CD4-positive, alpha-beta T cell treated with Interferon alpha-2 for 1 hour (primary cell): ENCODE results near the gene SDR42E2.
"Not testable (repeated sequence)": the region's sequence is repeated elsewhere in the genome, so short reads cannot be mapped to it uniquely, and the experiment has no call there.

ENCODE experiments used
- DNase-seq, 2 donors: peaks; one replicate each; pipeline ENCODE4 v3.0.0-alpha.2; 2020 to 2022

SDR42E2 gene

DNA sequence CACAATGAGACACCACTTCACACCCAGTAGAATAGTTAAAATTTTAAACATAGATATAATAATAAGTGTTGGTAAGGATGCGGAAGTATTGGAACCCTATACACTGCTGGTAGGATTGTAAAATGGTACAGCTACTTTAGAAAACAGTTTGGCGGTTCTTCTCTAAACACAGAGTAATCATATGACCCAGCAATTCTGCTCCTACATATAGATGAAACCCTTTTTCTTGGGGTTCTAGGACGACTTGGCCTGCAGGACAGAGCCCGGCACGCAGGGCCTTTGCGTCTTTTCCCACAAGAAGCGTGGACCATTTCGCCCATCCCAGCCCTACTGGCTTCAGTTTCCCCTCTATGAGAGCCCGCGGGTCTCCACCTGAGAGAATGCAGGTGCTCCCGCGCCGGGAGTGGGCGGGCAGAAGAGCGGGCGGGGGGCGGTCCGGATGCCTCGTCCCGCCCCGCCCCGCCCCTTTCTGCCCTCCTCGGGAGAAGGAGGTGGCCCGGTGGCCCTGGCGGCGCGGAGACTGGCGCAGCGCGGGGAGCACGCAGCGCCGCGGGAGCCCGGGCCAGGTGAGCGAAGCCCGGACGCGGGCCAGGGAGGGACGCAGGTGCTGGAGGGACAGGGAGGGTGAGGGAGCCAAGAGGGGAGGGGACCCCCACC, at the start of gene SDR42E2:
TSS of gene SDR42E2 (plus strand) at position 508 of the 657 bp plus-strand sequence. CDS start 3,077 bp downstream, outside the sequence.
- DNase-seq, result peak; percentile 23 to 54

DNA sequence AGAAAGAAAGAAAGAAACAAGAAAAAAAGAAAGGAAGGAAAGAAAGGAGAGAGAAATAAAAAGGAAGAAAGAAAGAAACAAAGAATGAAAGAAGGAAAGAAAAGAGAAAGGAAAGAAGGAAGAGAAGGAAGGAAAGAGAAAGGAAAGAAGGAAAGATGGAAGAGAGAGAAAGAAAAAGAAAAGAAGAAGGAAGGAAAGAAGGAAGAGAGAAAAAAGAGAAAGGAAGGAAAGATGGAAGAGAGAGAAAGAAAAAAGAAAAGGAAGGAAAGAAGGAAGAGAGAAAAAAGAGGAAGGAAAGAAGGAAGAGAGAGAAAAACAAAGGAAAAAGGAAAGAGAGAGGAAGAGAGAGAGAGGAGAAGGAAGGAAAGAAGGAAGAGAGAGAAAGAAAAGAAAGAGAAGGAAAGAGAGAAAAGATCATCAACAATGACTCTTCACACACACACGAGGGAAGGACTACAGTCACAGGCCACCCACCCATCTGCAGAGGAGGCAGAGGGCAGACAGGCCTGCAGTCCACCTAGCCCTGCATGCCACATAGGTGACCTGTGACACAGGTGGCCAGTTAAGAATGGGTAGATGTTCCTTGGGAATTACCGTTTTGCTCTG, 46.1 kb upstream of the SDR42E2 start:
- DNase-seq, result no peak

DNA sequence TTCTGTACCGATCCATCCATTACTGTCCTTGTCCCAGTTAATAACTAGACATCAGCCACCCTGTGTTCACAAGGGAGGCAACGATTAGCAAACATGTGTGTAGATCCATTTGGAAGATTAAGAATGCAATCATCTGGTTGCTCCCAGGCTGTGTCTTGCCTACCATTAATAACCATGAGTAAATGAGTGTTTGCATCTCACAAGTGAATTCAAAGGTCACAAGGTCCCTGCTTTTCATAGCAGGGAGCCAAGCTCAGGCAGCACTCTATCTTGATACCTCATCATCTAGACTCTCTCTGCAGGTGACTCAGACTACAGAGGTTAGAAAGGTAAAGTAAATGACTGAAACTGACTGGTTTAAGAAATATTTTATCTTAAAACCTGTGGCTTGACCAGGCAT, 44.7 kb upstream of the SDR42E2 start:
- no peak for DNase-seq

DNA sequence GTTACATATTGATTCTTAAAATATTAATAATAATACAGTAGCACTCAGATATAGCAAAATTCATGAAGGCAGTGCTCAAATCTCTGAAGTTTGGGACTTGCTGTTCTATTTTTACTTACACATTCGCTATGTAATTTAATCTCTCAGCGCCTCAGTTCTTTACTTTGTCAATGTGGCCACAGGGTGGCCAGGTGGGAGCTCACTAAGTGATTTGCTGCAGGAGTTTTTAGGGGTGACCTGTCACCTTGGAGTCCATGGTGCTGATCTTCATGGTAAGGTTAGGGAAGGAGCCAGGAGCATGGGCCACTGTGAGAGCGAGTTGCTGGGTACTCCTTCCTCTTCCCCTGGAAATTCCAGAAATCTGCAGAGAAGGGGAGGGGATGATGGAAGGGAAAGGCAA, 41.9 kb upstream of the SDR42E2 start:
- no peak for DNase-seq

DNA sequence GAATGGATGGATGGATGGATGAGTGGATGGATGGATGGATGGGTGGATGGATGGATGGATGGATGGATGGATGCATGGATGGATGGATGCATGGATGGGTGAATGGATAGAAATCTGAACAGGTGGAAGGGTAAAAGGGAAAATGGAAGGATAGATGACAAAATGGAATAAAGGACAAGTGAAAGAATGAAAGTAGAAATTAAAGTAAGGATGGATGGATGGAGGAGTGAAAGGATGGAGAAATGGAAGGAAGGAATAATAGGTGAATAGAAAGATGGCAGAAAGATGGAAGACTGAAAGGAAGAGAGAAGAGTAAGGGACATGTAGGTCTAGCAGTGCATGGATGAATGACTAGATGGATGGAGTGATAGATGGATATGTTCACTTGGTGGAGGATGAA, 40.1 kb upstream of the SDR42E2 start:
- DNase-seq, result no peak

DNA sequence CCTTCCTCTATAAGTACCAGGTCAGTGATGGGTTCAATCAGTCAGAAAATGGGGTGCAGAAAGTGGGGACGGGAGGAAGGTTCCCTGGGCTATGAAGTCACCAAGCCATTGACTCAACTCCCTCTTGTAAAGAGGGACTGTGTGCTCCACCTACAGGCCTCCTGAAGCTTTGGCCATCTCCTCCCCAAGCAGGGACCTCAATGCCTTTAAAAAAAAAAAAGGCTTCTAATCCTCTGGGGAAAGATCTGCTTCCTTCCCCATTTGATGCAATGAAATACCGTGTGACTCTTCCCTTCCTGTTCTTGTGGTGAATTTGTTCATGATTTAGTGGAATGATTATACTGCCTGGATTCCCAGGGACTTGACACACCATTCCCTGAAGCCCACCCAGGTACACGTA, 39.2 kb upstream of the SDR42E2 start:
- DNase-seq, result no peak

DNA sequence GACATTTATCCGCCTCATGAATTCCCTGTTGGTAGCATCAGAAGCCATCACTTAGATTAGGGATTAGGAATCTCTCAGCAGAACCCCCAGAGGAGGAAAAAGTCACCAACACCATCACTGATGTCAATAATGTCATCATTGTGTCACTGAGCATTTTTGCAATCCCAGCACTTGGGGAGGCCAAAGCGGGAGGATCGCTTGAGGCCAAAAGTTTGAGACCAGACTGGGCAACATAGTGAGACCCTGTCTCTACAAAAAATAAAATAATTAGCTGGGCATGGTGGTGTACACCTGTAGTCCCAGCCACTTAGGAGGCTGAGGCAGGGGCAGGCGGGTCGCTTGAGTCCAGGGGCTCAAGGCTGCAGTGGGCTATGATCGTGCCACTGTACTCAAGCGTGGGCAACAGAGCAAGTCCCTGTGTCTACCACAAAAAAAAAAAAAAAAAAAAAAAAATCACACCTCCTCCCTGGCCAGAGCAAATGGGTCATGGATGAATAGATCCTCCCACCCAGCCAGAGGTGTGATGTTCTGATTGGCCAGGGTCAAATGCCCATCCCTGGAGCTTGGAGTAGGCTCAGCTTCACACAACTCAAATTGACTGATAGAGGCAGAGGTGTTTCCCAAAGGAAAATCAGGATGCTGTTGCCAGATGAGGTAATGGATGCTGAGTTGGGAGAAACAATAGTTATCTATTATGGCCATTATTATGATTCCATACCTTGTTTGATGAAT, 38.4 kb upstream of the SDR42E2 start:
- no peak for DNase-seq

DNA sequence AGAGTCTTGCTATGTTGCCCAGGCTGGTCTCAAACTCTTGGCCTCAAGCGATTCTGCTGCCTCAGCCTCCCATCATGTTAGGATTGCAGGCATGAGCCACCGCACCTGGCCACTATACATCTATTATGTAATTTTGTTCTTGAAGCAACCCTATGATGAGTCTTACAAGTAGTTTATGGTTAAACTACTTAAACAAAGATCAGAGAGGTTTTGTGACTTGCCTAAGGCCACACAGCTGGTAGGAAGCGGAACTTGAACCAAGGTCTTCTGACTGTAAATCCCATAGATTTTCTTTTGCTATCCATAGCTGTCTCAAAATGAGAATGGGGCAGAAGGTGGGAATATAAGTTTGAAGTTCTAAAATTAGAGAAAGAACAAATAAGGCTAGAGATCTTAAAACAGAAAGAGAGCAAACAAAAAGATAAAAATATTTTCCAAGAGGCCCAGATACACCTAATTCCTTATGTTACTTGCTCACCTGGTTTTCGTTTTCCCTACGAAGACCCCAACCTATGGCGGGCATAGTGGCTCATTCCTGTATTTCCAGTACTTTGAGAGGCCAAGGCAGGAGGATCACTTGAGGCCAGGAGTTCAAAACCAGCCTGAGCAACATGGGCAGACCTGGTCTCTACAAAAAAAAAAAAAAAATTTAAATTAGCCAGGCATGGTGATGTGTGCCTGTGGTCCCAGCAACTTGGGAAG, 37.6 kb upstream of the SDR42E2 start:
- no peak for DNase-seq

DNA sequence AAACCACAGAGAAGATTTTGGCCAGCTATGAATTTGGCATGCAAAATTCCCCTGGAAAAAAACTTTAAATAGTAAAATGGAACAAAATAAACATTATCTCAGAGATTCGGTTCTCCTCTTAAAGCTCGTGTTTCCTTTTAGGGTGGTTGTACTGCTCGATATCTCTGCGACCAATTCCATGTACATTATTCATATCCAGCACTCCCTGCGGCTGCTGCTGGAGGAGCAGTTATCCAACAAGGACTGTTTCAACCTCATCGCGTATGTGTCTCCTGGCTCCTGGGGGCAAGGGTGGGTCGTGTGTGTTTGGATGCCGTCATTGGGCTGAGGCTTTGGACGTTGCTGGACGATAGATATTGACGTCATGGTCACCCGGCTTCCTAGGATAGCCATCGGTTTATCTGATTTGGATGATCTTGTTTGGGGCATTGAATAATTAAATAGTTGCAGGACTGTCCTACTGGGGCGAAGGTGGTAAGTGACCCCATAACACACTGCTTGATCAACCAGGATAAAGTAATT, 36.2 kb upstream of the SDR42E2 start:
- no peak for DNase-seq

DNA sequence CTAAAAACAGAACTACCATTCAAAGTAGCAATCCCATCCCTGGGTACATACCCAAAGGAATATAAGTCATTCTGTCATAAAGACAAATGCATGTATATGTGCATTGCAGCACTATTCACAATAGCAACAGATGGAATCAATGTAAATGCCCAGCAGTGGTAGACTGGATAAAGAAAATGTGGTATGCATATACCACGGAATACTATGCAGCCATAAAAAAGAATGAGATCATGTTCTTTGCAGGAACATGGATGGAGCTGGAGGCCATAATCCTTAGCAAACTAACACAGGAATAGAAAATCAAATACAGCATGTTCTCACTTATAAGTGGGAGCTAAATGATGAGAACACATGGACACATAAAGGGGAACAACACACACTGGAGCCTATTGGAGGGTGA, 33.8 kb upstream of the SDR42E2 start:
- not testable (repeated sequence) for DNase-seq

DNA sequence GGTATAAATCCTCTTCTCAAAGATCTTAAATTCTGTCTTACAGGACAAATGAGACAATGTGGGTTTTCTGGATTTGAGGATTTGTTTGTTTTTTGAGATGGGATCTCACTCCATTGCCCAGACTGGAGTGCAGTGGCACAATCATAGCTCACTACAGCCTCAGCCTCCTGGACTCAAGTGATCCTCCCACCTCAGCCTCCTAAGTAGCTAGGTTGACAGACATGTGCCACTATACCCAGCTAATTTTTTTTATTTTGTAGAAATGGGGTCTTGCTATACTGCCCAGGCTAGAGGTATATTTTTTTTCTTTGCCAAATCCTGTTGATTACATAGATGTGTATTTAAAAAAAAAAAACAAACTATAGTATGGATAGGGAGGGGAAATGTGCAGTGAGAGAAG, 31.8 kb upstream of the SDR42E2 start:
- DNase-seq, result no peak

DNA sequence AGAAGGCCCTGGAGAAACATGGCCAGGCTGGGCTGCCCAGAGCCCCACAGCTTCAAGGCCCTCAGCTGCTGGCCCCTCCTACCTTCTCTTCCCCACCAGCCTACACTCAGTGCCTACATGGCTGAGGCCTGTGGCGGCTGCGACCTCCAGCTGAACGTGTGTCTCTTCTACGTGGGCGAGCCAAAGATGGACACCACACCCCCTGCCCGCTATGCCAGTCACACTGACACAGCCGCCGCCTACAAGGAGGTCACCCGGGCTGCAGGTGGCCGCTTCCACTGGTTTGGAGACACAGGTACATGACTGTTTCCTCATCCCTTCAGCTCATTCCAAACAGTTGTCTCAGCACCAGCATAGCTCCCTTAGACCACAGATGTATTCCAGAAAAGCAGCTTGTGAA, 29.5 kb upstream of the SDR42E2 start:
- DNase-seq, result no peak

DNA sequence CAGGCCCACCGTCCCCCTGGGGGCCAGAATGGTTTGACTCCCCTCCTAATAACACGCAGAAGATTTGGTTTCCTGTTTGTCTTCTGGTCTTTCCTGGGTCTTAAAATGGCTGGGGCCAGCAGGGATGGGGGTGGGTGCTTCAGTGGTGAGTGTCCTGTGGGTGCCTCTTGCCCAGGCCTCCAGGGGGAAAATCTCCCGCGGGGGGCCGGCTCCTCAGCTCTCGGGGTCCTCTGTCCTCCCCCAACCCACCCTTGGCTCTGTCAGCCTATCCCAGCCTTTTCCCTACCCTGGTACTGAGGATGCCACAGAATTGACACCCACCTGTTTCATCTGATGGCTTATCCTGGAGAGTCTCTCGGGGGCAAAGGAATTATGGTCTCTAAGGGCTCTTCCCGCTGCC, 23.8 kb upstream of the SDR42E2 start:
- no peak for DNase-seq

DNA sequence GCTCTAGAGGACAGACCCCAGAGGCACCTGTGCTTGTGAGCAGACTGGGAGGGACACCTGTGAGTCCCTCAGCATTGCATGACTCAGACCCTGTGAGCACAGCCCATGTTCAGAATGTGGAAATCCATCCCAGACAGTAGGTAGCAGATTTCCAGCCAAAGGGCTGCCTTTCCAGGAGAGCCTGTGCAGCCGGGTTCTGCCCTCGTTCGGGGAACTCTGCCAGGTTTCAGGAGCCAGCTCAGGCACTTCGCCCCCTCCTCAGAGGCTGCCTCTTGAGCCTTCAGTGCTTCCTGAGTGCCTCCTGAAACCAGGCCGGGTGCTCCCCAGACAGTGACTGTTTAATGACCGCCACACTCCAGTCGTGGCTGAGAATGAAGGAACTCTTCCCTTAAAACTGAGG, 23.3 kb upstream of the SDR42E2 start:
- no peak for DNase-seq

DNA sequence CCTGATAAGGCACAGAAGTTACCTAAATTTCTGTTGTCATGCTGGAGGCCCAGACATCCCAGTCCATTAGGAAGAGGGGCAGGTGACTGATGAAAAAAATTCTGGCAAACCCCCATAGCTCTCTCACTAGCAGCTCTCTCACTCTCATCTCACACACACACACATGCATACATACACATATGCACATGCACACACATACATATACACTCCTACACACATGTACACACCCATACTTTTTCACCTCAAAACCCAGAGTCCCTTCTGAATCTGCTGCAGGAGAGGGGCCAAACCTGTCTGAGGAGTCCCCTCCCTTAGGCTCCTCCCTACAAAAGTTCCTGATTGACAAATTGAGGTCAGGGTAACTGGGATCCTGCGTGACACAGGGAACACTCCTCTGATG, 22.6 kb upstream of the SDR42E2 start:
- DNase-seq, result no peak

DNA sequence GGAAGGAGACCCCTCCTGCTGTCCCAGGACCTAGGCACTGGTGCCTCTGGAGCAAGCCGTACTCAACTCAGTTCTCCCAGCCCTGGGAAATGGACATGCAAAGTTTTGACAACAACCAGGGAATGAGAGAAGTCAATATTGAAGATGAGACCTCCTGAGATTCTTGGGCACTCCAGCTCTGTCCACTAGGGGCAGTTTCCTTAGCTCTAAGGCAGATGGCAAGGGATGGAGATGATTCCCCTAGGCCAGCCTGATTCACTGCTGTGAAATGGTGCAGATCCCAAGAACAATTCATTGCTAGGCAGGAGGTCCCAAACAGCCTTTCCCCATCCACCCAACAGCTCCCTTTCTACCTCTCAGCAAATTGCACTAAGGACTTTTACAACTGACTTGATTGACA, 20.5 kb upstream of the SDR42E2 start:
- DNase-seq, result no peak

DNA sequence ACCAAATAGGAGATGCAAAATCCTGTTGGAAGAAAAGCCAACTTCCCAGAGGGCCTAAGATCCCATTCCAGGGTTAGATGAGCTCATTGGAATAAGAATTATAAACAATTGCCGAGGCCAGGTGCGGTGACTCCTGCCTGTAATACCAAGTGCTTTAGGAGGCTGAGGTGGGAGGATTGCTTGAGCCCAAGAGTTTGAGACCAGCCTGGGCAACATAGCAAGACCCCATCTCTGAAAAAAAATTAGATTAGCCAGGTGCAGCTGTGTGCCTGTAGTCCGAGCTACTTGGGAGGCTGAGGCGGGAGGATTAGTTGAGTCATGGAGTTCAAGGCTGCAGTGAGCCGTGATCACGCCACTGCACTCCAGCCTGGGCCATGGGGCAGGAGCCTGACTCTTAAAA, 17.8 kb upstream of the SDR42E2 start:
- DNase-seq, result no peak

DNA sequence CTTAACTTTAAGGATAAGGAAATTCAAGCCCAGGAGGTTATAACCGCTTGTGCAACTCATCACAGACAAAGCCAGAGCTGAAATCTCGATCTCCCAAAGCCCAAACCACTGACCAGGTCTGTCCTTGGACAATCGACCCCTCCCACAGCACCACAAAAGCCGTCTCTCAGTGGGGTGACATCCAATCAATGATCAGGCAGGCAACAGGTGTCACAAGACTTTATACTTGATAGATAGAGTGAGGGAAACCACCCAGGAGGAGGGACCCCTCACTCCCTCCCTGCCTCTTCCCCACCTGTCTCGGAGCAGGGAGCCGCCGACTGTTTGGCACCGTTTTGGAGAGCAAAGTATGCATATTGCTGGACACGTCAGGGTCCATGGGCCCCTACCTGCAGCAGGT, 14.5 kb upstream of the SDR42E2 start:
- no peak for DNase-seq

DNA sequence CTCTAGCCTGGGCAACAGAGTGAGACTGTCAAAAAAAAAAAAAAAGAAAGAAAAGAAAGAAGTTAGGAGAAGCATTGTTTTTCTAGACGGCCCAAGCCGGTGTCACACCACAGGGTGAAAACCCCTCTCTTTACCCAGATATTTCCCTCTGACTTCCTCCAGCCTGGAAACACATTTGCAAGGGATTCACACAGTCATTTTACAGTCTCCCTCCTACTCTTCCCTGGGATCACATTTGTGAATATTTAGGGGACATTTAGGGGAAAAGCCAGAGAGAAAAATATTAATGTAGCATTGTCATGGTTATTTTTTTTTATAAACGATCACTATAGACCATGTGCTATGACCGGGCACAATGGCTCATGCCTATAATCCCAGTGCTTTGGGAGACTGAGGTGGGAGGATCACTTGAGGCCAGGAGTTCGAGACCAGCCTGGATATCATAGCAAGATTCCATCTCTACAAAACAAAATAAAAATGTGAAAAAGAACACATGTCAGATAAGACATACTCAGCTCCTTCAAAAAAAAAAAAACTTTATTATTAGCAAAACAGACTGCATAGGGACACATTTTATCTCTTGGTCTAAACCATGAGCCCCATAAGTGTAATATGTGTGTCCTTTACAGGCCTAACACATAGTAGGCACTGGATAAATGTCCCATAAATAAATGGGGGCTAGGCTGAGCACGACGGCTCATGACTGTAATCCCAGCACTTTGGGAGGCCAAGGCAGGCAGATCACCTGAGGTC, 10.9 kb upstream of the SDR42E2 start:
- DNase-seq, result no peak

DNA sequence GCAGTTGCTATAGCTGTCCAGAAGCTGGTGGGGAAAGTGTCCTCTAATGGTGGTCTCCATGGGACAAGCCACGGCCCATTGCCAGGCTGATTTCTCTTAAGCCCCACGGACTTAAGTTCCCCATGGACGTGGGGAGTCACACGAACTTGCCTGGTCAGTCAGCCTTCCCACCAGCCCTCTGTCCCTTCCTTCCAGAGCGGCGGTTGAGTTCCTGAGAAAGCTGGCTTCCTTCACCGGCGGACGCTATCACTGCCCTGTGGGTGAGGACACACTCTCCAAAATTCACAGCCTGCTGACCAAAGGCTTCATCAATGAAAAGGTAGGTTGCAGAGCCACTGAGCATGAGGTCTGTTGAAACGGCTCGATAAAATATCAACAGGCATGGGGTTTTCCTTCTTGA, 10.0 kb upstream of the SDR42E2 start:
- no peak for DNase-seq

DNA sequence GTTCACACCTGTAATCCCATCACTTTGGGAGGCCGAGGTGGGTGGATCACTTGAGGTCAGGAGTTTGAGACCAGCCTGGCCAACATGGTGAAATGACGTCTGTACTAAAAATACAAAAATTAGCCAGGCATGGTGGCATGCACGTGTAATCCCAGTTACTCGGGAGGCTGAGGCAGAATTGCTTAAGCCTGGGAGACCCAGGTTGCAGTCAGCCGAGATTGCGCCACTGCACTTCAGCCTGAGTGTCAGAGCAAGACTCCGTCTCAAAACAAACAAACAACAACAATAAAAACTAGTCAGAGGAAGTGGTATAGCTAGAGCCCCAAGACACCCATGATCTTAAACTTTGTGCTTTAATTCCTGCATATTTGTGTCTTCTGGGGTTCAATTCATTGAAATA, 9.2 kb upstream of the SDR42E2 start:
- not testable (repeated sequence) for DNase-seq

DNA sequence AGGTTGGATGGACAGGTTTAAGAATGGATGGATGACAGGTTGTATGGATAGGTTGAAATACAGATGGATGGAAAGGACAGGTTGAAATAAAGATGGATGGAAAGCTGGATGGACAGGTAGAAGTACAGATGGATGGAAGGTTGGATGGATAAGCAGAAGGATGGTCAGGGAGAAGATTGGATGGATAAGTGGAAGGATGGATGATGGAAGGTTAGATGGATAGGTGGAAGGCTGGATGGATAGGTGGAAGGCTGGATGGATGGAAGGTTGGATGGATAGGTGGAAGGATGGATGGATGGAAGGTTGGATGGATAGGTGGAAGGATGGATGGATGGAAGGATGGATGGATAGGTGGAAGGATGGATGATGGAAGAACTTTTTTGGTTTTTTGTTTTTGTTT, 905 bp upstream of the SDR42E2 start:
- DNase-seq, result no peak

DNA sequence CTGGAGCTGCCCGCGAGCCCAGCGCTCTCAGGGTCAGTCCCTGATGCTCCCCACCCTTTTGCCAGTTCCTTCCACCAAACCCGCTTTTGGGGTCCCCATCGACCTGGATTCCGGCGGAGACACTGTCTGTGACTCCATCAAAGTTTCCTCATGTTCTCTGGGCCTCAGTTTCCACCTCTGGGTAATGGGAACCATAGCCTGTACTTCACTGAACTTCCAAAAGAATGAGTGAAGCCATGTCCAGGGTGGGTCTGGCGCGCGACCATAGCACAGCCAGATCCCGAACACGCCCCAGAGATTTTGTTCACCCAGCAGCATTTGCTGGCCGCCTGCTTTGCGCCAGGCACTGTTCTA, 327 bp downstream of the SDR42E2 start:
- DNase-seq, result no peak
